C4-2B (cell line): Measurements from ENCODE around the gene BLMH.

Experiments used
- ZFX ChIP-seq: fragments of 450-650 bp; IDR thresholded peaks from 2 replicates; pipeline ENCODE4 v1.6.1; 2017
- TF ChIP-seq, protein P1 (sequence below): fragments of 450-650 bp; conservative IDR thresholded peaks from 2 replicates; pipeline ENCODE4 v1.5.1; 2017; ENCODE audit warnings: mild to moderate bottlenecking

DNA sequence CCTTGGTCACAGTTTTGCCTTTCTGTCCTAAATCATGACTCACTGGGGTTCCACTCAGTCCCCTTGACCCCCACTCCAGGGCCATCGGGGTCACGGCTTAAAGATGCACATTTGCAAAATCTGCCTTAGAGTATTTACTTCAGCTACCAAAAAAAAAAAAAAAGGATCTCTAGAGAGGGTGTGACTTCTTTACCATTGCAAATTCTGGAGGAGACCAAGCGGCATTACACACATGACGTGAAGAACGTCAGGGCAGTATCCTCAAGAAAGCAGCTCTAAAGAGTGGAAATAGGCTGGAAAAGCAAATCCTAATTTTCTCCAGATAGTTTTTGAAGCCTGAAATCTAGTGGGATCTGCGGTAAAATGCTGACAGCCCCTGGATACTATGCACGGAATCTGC, 81.8 kb downstream of the BLMH start:
- TF ChIP-seq, protein P1, sequence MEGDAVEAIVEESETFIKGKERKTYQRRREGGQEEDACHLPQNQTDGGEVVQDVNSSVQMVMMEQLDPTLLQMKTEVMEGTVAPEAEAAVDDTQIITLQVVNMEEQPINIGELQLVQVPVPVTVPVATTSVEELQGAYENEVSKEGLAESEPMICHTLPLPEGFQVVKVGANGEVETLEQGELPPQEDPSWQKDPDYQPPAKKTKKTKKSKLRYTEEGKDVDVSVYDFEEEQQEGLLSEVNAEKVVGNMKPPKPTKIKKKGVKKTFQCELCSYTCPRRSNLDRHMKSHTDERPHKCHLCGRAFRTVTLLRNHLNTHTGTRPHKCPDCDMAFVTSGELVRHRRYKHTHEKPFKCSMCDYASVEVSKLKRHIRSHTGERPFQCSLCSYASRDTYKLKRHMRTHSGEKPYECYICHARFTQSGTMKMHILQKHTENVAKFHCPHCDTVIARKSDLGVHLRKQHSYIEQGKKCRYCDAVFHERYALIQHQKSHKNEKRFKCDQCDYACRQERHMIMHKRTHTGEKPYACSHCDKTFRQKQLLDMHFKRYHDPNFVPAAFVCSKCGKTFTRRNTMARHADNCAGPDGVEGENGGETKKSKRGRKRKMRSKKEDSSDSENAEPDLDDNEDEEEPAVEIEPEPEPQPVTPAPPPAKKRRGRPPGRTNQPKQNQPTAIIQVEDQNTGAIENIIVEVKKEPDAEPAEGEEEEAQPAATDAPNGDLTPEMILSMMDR = no peak
- TF ChIP-seq ZFX = no peak
